Fibroblast of skin of back (primary cell): ENCODE data around the gene PRKN.
A peak's percentile ranks its signal among the peaks of the same experiment; 100 is the strongest.

ENCODE experiments used
- DNase-seq: peaks from one replicate; pipeline ENCODE4 v3.0.0-alpha.2; 2013

PRKN gene

DNA sequence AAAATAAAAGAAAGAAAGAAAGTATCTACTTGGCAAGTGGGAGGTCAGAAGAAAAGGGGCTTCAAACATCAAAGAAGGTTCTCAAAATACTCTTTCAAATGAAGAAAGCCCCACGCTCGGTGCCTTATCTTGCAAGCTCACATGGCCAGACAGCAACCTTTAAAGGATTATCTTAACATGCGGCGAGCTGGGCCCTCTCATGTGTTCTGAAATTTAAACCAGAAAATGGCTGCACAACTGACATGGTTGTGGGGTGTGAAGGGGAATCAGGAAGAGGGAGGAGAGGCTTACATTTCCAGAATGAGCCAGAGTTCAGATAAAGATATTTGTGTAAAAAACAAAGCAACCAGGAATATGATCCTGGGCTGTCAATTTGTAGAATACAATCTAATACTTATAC lies 363.1 kb downstream of the PRKN start:
- no peak for DNase-seq

DNA sequence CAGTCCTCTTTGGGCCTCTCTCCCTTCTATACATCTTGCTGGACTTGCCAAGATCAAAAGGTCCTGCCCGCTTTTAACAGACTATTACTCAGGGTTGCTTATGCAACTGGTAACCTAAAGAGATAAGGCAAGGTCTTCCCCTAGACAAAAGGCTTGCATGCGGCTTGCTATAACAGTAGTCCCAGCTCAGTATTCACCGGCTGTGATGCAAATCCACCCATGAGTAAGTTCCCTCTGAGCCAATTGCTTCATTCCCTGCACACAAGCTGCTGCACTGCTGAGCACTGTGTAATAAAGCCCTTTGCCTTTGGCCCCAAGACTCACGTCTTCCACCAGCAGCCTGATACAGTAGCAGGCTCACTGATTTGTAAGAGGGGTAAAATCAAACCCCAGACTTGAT lies 363.8 kb downstream of the PRKN start:
- DNase-seq, result no peak

GRCh38 chr6:162360901-162361567 lies 366.5 kb downstream of the PRKN start:
- no peak for DNase-seq

DNA sequence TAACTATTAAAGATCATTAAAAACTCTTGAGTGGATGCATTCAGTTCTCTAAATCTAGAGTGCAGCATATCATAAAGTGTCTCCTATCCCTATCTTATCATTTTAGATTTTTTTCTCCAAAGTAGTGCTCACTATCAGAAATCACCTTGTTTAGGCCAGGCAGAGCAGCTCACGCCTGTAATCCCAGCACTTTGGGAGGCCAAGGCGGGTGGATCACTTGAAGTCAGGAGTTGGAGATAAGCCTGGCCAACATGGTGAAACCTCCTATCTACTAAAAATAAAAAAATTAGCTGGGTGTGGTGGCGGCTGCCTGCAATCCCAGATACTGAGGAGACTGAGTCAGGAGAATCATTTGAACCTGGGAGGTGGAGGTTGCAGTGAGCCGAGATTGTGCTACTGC lies 368.9 kb downstream of the PRKN start:
- DNase-seq, result no peak

DNA sequence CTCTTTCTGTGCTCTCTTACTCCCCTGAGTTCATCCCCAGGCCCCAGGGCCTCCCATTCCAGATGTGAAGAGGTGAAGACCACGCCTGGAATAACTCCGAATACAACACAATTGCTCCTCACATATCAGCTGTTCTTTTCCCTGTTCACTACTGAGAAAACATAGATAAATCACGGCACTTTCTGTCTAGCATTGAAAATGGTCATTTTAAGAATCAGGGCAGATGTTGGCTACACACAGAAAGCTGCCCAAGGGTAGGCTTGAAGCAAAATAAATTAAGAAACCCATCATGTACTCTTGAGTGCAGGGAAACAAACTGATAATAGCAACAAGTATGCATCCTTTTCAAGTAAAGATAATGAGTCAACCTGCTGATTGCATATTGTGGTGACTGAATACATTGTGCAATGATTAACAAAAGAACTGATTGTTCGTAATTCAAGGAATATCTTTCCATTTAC lies 382.5 kb downstream of the PRKN start:
- no peak for DNase-seq

- no peak for DNase-seq
Measured at GRCh38 chr6:162344646-162345010, 382.9 kb downstream of the PRKN start.

DNA sequence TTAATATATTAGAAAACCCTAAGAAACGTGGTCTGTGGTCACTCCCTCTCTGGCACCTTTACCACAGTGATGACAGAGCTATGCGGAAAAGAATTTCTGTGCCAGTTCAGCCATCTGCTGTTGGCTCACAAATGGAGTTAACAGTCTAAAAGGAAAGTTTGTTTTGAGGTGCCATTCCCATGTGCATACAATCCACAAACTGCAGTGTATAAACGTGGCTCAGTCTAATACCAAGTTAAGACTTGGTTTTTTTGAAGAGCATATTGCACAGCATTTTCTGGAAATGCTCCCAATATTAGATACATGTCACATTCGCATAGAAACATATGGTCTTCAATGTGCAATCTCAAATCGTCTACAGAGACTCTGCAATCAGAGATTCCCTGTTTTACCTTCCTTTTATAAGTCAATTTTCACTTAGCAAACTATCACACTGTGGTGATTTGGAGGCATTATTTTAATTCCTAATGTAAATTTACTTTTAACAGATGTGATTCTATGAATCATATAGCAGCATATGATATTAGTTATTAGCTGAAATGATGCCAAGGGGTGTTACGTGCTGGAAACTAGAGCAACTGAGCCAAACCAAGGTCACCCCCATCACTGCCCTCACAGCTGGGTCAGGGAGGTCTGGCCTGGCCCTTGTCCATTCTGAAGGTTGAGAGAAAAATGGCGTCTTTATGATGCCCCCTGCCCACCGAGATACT lies 383.5 kb downstream of the PRKN start:
- DNase-seq, result peak; percentile 5

DNA sequence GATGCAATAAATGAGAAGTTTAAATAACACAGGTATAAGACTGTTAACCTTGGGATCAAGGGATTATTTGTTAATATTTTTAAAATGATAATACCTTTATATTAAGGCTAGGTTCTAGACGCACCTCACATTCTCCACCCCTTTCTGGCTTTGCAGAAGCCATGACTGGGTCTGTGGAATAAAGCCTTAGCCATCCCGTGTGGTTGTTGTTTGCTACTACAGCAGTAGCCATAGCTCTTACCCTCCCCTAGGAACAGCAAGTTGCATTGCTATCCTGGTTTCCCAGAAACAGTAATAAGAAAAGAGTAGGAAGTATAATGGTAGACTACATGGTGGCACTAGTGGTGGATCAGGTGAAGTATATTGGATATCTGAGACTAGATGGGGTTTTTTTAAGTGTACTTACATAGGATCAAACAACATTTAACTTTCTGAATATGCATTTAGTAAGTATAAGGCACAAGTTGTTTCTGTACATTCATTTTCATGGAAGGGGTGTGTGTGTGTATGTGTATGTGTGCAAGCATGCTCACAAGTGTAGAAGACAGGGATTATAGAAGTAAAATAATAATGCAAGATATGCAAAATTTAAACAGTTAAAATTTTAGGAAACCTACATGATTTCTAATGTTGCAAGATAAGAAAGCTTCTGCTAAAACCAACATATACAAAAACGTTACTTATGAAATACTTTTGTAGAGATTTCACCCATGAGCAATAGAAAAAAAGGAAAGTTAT lies 384.2 kb downstream of the PRKN start:
- DNase-seq, result no peak

DNA sequence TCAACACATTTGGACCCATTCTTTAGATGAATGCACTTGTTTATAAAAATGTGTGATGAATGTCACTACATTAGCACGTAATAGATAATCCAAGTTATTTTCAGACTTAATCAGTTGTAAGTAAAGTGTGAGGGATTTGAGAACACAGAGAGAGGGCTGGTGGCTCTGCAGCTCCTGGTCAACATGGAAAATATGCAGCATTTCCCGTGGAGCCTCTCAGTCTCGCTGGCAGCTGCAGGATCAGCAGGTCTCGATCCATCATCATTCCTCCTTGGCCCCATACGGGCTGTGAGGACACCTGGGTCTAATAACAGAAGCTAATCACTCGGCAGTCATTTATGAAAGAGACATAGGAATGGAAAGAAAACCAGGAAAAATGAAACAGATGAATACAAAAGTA lies 390.2 kb downstream of the PRKN start:
- no peak for DNase-seq

DNA sequence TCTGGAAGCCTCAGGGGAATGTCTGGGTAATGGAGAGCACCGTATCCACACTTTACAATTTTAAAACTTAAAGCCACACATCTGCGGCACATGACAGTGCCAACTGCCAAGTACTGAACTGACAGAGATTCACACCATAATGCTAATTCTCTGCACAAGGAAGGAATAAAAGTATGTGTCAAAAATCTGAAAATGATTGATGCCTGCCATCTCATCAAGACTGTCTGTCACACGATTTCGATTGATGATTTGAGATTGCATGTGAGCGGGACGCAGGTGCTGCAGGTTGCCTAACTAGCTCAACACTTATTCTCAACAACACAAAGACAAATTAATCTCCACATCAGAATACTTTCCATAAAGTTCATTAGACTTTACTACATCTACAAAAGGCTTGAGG lies 391.2 kb downstream of the PRKN start:
- DNase-seq, result no peak

DNA sequence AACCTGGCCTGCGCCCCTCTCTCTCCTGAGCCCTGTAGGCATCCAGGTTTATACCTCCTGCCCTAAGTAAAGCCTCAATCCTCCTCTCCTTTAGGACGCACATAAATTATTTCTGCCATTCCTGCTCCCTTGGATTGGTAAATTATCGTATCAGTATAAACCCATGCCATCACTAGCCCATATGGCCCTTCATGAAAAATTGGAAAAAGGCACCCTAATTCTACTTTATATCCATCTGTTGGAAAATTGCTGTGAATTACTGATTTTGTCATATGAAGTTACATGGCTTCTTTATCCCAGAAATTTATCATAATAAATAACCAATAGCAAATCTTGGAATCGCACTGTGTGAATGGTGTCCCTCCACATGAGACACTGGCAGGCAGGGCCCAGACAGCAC lies 395.2 kb downstream of the PRKN start:
- DNase-seq, result no peak

DNA sequence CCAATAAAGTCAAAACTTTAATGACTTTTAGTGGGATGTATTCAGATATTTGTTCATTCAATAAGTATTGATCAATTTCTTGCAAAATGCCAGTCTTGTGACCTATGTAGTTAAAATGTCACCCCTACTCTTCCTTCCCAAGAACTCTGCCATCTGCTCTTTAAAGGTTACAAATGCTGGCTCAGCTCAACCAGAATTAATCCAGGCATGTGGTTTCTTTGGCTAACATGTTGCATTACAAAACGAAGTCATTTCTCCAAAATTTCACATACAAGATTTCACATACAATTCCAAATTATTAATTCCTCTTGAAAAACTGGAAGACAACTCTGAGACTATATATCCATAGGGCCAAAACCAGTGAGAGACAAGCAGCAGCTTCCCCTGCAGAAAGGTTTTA lies 395.7 kb downstream of the PRKN start:
- no peak for DNase-seq

GRCh38 chr6:162325826-162326225 lies 401.7 kb downstream of the PRKN start:
- DNase-seq, result no peak

DNA sequence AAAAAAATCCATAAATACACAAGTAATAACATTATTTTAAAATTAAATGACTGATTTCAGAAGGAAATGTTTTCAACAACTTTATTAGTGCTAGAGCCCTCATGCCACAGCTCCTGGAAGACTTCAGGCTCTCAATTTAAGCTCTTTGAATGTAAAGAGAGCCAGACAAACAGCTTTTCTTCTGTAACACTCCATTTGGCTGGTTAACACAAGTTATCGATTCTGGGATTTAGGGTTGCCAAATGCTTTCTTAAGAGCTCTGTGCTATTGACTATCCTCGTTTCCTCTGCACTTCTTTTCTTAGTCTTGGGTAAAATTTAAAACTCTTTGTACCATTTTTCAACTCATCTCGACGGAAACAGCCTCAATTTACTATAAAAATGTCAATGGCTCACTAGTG lies 402.5 kb downstream of the PRKN start:
- no peak for DNase-seq

GRCh38 chr6:162315291-162315690 lies 412.3 kb downstream of the PRKN start:
- no peak for DNase-seq

- no peak for DNase-seq
Measured at GRCh38 chr6:162313922-162314660, 413.5 kb downstream of the PRKN start.

GRCh38 chr6:162307865-162308264 lies 419.7 kb downstream of the PRKN start:
- no peak for DNase-seq

GRCh38 chr6:162306616-162307015 lies 420.9 kb downstream of the PRKN start:
- no peak for DNase-seq

DNA sequence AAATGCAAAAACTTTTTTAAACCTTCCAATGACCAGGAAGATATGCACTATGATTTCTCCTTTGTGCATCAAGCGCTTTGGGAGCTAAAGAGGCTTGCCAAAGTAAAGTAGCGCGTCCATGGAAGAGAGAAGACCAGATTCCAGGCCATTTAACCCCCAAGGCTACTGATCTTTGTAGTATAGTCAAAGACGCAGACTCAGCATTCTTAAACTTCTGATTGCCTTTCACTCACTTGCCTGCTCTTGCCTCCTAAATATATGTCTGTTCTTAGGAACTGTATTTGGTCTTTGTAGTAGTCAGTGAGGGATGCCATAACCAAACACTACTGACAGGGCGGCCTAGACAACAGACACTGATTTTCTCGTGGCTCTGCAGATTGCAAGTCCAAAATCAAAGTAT lies 426.4 kb downstream of the PRKN start:
- DNase-seq, result no peak

GRCh38 chr6:162294029-162294428 lies 433.5 kb downstream of the PRKN start:
- no peak for DNase-seq

DNA sequence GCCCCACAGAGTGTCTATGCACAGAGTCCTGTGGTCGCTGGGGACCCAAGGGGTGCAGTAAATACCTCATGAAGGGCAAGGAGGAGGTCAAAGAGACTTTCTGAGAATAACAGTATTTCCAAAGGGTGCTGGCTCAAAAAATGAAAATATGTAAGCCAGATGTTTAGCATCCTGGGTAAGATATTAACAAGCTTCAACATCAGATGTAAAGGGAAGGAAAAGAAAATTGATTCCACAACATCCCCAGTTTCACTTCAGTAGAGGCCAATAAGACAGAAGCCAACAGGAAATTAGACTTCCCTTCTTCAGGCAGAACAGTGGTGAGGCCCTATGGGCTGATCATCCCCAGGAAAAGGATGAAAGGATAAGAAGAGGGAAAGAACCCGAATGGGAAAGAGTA lies 434.7 kb downstream of the PRKN start:
- DNase-seq, result no peak

- DNase-seq, result no peak
Measured at GRCh38 chr6:162290846-162291465, 436.6 kb downstream of the PRKN start.

DNA sequence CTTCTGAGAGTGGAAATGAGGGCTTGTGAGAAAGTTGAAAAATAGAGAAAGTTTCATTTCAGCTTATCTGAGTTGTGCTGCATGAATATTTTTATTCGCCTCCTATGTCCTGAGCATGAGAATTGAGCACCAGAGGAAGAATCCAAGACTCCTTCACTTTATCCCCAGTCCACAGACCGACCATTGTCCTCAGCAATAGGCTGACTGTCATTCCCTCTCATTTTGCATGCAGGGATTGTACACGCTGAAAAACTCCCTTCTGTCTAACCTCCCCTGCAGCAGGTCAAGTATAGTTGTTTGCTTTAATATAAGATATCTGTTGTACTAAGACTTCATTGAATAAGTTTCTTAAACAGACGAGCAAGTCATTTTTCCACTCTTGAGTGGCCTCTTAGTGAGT lies 437.6 kb downstream of the PRKN start:
- no peak for DNase-seq
